Amygdala (tissue), 56 donors: ENCODE results near the gene PLAGL1.
"Not testable (repeated sequence)": the region's sequence is repeated elsewhere in the genome, so short reads cannot be mapped to it uniquely, and the experiment has no call there.

Experiments
- DNase-seq, 56 donors: peaks; one replicate each; lab custom pipeline; 2025; lab: John Stamatoyannopoulos, UW

PLAGL1 gene, protein sequence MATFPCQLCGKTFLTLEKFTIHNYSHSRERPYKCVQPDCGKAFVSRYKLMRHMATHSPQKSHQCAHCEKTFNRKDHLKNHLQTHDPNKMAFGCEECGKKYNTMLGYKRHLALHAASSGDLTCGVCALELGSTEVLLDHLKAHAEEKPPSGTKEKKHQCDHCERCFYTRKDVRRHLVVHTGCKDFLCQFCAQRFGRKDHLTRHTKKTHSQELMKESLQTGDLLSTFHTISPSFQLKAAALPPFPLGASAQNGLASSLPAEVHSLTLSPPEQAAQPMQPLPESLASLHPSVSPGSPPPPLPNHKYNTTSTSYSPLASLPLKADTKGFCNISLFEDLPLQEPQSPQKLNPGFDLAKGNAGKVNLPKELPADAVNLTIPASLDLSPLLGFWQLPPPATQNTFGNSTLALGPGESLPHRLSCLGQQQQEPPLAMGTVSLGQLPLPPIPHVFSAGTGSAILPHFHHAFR

DNA sequence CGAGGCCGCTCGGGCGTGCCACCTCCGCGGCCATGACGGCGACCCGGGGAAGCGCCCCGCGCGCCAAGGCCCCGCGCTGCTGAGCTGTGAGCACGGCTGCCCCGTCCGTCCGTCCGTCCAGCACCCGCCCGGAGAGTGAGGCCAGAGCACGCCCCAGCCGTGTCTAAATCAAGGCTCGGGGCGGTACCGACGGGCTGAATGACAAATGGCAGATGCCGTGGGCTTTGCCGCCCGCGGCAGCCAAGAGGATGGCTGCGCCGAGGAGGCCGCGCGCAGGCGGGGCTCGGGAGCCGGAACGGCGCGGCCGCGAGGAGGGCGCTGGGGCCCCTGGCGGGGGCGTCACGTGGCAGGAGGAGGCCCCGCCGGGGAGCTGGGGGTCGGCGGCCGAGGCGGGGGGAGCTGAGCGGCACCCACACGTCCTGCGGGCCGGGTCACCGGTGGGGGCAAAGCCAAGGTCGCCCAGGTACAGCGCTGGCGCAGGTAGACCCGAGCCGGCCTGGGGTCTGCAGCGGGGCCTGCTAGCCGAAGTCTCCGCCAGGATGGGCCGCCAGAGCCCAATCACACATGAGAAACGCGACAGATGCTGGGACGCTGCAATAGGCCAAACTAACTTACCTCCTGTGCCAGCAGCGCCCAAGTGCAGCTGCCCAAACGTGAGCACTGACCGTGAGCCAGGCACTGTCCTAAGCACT, at the start of gene PLAGL1:
Gene PLAGL1, minus strand, starts transcription at position 140 of the 692 bp plus-strand sequence. CDS start 60,123 bp downstream, outside the sequence.
- peak in 11 of 56 donors; percentile 1 to 23 (median 7) for DNase-seq

DNA sequence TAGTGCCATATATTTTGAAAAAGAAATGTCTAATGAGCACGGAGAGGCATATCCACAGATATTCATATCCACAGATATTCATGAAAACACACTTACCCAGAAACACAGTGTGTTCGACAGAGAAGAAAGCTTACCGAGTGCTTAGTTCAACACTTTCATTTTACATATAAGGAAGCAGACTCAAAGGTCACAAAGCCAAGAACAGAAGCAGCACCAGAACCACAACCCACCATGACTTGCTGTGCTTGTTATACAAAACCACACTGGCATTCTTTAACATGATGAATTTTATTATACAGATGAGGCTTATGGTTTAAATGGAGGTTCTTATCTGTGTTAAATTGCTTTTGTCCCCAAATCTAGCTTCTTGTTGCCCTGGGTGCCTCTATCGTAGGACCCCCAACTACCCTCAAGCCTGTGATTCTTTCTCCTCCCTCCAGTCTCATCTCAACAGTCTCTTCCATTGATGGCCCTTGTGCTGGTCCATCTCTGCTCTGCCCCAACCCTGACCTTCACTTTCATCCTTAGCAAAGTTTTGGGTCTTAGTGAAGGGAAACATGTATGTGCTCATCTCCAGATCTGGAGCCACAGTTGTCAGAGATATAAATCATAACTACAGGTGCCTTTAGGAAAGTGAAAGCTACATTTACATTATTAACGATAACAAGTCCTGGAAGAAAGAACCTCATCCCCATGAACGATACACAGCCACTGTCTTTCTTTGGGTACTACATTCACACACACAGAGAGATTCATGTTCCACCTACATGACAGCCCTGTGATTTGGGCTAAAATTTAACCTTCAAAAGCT, 47.3 kb upstream of the PLAGL1 start:
- no peak for DNase-seq

DNA sequence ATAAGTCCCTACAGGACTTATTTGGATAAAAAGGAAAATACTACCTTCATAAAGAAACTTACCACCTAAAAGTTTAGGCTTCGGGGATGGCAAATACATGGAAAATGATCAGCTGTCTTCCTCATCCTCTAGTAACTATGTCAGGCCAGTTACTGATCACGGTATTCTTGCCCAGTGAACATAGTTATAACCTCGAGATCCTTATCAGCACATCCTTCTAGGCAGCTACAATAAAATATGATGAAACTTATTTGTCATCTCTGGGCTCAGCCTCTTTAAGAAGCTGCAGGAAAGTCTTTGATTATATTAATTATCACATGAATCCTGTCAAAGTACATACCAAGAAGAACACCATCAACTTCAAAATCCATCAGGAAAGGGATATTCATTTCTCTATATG, 45.5 kb upstream of the PLAGL1 start:
- DNase-seq = no peak

DNA sequence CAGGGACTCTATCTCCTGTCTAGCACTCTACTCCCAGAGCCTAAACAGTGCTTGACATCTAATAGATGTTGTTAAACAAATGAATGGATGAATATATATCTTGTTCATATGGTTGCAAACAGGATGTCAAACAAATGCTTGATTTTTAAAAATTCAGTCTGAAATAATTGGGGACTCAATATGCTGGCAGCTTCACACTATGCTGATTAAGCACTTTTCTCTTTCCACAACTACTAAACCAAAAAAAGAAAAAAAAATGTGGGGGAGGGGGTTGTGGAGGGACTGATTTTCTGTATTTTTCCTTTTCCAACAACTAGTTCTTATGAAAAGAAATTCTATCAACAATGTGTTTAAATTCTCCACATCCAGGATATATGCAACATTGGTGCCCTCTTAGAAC, 44.4 kb upstream of the PLAGL1 start:
- DNase-seq = no peak

DNA sequence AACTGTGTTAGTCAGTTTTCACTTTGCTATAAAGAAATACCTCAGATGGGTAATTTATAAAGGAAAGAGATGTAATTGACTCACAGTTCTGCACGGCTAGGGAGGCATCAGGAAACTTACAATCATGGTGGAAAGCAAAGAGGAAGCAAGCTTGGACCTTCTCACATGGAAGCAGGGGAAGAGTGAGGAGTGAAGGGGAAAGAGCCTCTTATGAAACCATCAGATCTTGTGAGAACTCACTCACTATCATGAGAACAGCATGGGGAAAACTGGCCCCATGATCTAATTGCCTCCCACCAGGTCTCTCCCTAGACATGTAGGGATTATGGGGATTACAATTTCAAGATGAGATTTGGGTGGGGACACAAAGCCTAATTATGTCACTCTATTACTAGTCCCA, 41.3 kb upstream of the PLAGL1 start:
- no peak for DNase-seq

DNA sequence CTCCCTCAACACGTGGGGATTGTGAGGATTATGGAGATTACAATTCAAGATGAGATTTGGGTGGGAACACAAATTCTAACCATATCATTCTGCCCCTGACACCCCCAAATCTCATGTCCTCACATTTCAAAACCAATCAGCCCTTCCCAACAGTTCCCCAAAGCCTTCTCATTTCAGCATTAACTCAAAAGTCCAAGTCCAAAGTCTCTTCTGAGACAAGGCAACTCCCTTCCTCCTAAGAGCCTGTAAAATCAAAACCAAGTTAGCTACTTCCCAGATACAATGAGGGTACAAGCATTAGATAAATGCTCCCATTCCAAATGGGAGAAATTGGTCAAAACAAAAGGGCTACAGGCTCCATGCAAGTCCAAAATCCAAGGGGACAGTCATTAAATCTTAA, 39.6 kb upstream of the PLAGL1 start:
- DNase-seq = no peak

DNA sequence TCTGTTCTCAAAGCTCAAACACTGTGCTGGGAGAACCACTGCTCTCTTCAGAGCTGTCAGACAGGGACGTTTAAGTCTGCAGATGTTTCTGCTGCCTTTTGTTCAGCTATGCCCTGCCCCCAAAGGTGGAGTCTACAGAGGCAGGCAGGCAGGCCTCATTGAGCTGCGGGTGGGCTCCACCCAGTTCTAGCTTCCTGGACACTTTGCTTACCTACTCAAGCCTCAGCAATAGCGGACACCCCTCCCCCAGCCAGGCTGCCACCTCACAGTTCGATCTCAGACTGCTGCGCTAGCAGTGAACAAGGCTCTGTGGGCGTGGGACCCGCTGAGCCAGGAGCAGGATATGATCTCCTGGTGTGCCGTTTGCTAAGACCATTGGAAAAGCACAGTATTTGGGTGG, 38.6 kb upstream of the PLAGL1 start:
- not testable (repeated sequence) for DNase-seq

DNA sequence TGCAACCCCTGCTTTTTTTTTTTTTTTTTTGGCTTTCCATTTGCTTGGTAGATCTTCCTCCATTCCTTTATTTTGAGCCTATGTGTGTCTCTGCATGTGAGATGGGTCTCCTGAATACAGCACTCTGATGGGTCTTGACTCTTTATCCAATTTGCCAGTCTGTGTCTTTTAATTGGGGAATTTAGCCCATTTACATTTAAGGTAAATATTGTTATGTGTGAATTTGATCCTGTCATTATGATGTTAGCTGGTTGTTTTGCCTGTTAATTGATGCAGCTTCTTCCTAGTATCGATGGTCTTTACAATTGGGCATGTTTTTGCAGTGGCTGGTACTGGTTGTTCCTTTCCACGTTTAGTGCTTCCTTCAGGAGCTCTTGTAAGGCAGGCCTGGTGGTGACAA, 36.9 kb upstream of the PLAGL1 start:
- DNase-seq = not testable (repeated sequence)

DNA sequence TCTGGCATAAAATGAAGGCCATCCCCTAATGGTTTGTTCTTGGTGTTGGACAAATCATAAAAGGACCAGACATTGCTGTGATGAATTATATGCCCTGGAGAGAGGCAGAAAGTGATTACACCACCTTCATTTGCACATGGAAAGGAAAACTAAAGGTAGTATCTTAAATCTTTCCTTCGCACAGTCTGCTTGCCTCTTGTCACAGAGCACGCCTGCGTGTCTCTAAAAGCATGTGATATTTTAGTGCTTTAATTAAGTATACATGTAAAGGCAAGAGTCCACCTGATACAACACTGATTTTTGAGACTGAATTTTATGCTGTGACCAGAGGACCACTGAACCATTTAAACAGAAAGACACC, 28.8 kb upstream of the PLAGL1 start:
- DNase-seq = no peak

DNA sequence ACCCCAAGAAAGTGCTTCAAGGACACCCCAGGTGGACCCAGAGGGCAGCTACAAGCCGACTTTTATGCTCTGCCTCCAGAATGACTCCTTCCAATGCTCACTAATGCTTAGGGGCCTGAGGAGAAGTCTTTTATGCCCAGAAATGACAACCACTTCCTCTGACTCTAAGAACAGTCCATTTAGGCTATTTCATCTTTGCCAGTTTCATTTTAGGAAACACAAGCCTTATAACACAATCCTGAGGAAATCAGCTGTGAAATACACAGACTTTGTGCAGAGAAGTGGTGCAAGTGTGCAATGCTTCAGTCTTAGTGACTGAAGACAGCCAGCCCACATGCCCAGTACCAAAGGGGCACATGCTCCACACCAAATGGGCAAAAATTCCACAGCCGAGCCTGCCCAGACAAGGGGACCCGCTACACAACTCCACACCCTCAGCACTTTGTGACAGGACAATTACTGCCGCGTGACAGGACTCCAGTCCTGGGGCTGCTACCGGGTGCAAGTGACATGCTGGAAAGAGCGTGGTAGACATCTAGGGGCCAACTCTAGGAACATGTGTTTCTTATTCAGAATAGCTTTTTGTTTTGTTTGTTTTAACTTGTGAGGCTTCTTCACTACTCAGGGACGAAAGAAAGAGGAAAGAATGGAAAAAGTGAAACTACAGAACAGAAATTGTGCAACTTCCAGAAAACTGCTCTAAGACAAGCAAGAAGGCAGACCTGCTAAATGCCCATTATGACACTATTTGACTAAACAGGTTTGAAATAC, 28.2 kb upstream of the PLAGL1 start:
- peak in 11 of 56 donors; percentile 2 to 26 (median 2) for DNase-seq

DNA sequence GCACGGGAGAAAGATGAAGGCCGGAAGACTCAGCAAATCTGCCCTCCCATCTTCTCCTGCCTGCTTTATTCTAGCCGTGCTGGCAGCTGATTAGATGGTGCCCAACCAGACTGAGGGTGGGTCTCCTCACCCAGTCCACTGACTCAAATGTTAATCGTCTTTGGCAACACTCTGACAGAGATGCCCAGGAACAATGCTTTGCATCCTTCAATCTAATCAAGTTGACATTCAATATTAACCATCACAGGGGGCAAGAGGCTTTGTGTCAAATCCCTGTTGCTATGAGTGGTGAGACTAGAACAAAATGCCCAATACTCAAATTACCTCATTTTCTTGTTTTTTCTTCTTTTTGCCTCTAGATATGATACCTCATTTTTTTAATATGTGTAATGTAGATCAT, 27.4 kb upstream of the PLAGL1 start:
- no peak for DNase-seq

DNA sequence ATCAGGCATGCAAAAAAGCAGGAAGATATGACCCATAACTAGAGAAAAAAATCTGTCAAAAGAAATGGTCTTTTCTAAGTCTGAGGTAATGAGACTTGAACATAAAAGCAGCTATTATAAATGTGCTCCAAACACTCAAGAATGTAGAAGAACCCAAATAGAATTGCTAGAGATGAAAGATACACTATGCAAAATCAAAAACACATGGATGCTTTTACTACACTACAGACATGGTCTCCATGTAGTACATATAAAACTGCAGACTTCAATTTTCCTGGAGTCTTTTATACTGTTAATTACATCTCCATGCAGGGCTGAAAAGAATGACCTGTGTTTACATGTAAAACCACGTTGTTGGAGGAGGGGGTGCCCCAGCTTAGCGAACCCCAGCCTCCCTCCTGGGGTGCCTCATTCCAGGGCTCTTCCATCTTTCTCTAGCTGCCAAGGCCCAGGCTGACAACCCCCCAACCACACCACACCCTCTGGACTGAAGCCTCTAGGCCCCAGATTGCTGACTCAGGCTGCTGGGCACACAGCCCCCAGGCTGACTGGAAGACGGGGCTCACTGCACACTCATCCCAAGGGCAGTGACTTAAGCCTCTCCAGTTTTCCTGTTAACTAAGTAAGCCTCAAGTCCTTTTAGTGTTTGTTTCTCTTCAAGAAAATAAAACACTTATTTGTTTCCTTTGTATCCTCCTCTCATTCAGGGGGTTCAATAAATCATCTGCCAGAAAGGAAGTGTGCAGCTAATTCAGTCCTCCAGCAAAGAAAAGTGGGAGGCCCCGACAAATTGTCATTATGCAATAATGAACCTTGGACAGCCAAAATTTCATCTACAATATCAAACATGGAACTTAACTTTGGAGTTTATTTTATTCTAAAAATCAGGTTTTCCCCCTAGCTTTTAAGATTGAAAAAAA, 26.0 kb upstream of the PLAGL1 start:
- DNase-seq = no peak

DNA sequence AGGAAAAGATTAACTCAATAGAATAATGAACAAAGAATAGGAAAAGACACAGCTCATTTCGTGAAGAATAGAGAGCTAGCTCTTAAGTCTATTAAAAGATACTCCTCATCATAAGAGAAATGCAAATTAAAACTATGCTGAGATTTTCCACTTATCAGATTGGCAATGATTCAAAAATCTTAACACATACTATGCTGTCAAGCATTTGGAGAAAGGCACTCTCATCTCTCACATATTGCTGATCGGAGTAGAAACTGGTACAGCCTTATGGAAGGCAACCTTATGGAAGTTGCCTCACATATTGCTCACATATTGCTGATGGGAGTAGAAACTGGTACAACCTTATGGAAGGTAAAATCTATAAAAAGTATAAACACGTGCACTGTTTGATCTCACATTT, 21.4 kb upstream of the PLAGL1 start:
- no peak for DNase-seq

DNA sequence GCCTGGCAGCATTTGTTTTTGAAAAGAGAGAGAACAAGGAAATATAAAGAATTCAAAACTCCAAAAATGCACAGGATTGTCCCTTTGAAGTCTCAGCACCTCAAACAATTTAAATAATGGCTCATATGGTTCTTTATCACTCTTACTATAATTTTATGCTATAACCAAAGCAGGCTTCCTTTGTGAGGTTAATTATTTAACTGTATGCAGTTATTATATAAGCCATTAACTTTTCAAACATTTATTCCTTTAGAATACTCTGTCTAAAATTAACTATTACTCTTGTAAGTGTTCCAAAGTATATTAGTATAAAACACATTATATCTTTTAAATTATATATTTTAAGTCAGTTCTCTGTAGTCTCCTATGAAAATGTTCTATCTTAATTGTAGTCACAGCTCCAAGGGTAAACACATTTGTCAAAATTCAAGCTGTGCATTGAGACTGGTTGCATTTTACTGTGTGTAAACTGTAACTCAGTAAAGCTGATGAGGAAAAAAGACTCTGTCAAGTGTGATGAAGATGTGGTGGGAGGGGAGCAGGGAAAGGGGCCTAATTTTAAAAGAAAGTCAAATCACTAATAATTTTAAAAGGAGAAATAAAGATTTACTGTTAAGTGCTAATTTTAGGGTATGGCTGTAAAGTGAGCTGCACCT, 20.0 kb upstream of the PLAGL1 start:
- DNase-seq = no peak

DNA sequence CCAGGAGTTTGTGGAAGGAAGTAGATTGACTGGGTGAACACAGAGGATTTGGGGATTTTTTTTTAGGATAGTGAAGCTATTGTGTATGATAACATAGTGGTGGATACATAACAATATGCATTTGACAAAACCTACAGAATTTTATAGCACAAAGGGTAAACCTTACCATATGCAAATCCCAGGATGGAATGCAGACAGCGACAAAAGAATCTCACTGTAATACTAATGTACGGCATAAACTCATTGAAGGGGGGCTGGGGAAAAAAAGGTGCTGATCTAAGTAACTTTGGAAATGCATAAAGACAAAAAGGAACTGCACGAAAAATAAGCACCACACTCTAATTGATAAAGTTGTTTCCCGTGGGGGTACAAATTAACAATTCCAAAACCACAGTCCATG, 15.2 kb upstream of the PLAGL1 start:
- DNase-seq = no peak

DNA sequence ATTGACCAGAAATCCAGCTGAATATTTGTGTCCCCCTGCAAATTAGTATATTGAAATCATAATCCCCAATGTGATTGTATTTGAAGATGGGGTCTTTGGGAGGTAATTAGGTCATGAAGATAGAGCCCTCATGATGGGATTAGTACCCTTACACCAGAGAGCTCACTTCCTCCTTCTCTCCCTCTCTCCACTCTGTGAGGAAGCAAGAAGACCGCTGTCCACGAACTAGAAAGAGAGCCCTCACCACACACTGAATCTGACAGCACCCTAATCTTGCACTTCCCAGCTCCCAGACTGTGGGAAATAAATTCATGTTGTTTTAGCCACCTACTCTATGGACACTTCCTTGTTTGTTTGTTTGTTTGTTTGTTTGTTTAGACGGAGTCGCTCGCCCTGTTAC, 11.9 kb upstream of the PLAGL1 start:
- DNase-seq = no peak

DNA sequence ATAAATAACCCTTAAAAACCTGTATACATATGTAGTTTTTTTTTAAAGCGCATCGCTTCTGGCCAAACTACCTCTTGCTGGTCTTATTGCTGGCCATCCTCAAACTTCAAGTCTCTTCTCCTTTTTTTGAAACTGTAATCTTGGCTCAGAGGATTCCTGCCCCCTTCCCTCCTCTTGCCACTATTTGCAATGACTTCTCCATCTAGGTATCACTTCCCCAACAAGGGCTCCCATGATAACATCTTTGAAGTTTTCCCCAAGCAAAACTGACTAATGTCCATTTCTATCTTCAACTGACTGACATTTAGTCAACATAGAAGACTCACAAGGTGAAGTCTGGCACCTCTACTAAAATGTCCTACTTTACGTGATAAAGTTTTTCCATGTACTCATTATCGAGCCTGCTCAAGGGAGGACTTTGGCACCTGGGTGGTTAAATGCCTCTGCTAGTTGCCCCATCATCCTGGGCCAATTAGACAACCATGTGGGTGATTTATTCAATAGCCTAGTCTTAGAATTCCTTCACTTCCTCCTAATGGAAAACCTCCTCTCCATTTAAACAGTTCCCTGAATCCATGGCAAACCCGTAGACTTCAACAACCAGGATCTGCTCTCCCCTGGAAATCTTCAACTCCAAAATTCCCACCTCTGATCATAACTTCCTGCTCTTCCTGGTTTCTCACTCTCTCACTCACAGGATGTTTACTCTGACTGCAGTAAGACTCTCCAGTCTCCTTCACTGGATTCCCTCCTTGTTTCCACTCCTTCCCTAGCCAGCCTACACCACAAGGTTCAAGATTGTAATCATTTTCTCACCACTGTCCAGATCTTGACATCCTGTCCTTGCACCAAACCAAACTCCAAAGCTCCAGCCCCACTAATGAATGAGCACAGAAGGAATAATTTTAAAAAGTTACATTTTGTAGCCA, 9.4 kb upstream of the PLAGL1 start:
- no peak for DNase-seq

DNA sequence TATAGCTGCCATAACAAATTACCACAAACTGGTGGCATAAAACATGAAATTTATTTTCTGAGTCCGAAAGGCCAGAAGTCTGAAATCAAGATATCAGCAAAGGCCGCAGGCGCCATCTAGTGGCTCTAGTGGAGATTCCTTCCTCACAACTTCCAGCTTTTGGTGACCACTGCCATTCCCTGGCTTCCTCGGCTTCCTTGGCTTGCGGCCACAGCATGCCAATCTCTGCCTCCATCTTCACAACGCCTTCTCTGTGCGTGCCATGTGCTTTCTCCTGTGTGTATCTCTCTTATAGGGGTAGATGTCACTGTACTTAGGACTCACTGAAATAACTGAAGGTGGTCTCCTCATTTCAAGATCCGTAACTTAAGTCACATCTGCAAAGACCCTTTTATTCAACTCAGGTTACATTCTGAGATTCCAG, 5.4 kb upstream of the PLAGL1 start:
- peak in 33 of 56 donors; percentile 4 to 80 (median 29) for DNase-seq
